Activated naive CD4-positive, alpha-beta T cell treated with anti-CD3 and anti-CD28 coated beads for 36 hours (primary cell): ENCODE measurements around the gene TMEM232. TPM values are rescaled to one million over a fixed set of nuclear protein-coding genes. Genes with fewer than 3 reads are reported as not detected.

Source experiments
- CTCF ChIA-PET: fragments of 350-600 bp; sonication (Branson Sonifier 250); formaldehyde crosslinking; loops from one replicate; lab custom pipeline; 2021; ENCODE audit warnings: antibody characterized with exemption; lab: Charles Lee
- DNase-seq: peaks from one replicate; pipeline ENCODE4 v3.0.0-alpha.2; 2020
- H3K27ac Mint-ChIP-seq: one replicate; pipeline ENCODE4 v1.8.0; 2021; ENCODE audit warnings: mild to moderate bottlenecking, mixed read lengths
- H3K27me3 Mint-ChIP-seq: one replicate; pipeline ENCODE4 v1.8.0; 2021; ENCODE audit warnings: low read depth, mixed read lengths
- H3K36me3 Mint-ChIP-seq: one replicate; pipeline ENCODE4 v1.8.0; 2021; ENCODE audit warnings: low read depth, mixed read lengths
- H3K4me1 Mint-ChIP-seq: one replicate; pipeline ENCODE4 v1.8.0; 2021; ENCODE audit warnings: low read depth, mixed read lengths
- H3K4me3 Mint-ChIP-seq: one replicate; pipeline ENCODE4 v1.8.0; 2021; ENCODE audit warnings: mild to moderate bottlenecking, moderate library complexity, mixed read lengths
- H3K9me3 Mint-ChIP-seq: one replicate; pipeline ENCODE4 v1.8.0; 2021; ENCODE audit warnings: mixed read lengths
- intact Hi-C: fragments of 100-400 bp; cut with micrococcal nuclease; formaldehyde crosslinking; loops from one replicate; pipeline ENCODE4 v1.15.1; 2023
- total RNA-seq, 2 experiments: library from RNA; stranded (reverse); gene quantifications; one replicate each; pipeline ENCODE4 v1.2.3, GENCODE V29; 2021

The TMEM232 gene
- under 1 TPM; 0.31 to 0.86 TPM for total RNA-seq

DNA sequence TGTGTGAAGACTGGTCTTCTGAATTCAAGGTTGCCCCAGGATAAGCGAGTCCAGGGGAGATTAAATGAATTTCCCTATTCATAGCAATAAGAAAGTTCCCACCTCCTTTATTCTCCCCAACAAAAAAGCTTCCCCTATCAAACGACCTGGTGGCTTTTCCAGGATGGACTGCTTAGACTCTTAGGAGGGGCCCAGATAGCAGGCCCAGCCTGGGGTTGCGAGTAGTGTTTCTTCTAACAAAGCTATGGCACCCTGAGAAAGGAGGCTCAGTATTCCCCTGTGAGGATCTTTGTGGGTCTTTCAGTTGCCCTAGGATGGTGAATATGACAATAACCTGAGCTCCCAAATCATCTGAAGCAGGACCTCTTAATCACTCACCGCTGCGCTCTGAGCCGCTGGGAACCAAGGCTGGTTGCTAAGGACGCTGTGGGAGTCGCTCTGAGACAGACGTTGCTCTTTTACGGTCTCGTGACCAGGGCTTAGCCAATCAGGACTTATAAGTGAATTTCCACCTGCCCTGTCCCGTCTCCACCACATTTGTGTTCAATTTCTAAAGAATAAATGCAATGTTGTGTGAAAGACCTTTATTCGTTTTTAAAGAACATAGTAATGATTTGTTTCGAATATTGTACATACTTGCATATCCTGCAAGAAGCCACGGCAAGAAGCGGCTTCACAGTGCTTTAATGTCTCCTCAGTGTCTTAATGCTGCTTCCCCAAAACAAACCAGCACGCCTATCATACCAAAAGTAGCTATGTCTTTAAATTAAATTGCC lies at the start of gene TMEM232:
TMEM232 (minus strand) TSS at position 423 of the 776 bp plus-strand sequence. CDS start 59,319 bp downstream, outside the sequence.
- intact Hi-C loops: loop anchor here (1.0 to 5.0 kb wide), 5 partner anchors 12 to 804 kb away; partner anchors contain the start of genes TSLP and WDR36
- peak within 1 kb of the TSS; percentile 75 for H3K4me3 Mint-ChIP-seq
- no peak within 1 kb of the TSS for H3K27ac Mint-ChIP-seq
- CTCF ChIA-PET: interaction anchor here (1.2 kb wide), 1 partner anchor 11 kb away, joined by 10 read pairs; no protein-coding TSS in a partner anchor
- no peaks in the 10 kb centered on the region for H3K36me3 Mint-ChIP-seq
- H3K4me1 Mint-ChIP-seq: peaks cover 3% of the 10 kb centered on the region
- no peaks in the 10 kb centered on the region for H3K27me3 Mint-ChIP-seq
- no peaks in the 10 kb centered on the region for H3K9me3 Mint-ChIP-seq
- DNase-seq: peak; percentile 90

GRCh38 chr5:110770286-110770685 lies 43.8 kb upstream of the TMEM232 start:
- H3K9me3 Mint-ChIP-seq: no peaks in the 10 kb centered on the region
- no peak overlapping the region for H3K4me3 Mint-ChIP-seq
- CTCF ChIA-PET: no interaction called here
- H3K27me3 Mint-ChIP-seq: peaks cover 9% of the 10 kb centered on the region
- no peaks in the 10 kb centered on the region for H3K36me3 Mint-ChIP-seq
- no peak for DNase-seq
- no peaks in the 10 kb centered on the region for H3K4me1 Mint-ChIP-seq
- intact Hi-C loops: no loop called here
- no peak overlapping the region for H3K27ac Mint-ChIP-seq

GRCh38 chr5:110769000-110769681 lies 42.7 kb upstream of the TMEM232 start:
- Mint-ChIP-seq H3K4me1 (no peaks in the 10 kb centered on the region), H3K27ac (no peak overlapping the region), H3K27me3 (peaks cover 5% of the 10 kb centered on the region), H3K36me3 (no peaks in the 10 kb centered on the region), H3K9me3 (no peaks in the 10 kb centered on the region), H3K4me3 (no peak overlapping the region)
- CTCF ChIA-PET: no interaction called here
- intact Hi-C loops: no loop called here
- no peak for DNase-seq

DNA sequence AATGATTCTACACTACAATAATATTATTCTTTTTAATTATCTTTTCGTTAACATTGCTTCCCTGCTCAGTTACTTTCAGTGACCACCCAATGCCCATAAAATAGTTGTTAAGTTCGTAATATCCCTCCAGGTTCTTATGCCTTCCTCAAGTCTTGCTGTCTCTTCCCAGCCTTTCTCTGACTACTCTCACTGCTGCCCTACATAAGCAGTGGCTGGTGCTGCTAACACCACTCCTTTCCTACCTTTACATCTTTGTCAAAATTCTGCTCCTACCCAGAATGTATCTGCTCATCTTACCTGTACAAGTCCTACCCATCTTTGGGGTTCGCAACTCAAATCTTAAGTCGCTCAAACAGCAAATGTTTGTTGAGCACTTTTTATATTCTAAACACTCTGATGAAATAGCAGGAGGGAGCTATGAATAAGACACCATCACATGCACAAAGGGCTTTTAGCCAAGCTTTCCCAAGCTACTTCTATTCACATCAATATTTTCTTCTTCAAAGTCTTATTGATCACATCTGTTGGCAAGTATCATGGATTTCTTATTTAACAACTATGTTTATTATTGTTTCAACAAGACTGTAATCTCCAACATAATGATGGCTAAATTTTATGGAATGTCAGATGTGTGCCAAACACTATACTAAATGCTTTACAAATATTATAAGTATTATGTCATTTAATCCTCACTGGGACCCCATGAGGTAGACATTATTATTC lies 41.8 kb upstream of the TMEM232 start:
- Mint-ChIP-seq H3K4me3 (no peak overlapping the region), H3K36me3 (no peaks in the 10 kb centered on the region), H3K27me3 (peaks cover 5% of the 10 kb centered on the region), H3K9me3 (no peaks in the 10 kb centered on the region), H3K27ac (no peak overlapping the region), H3K4me1 (no peaks in the 10 kb centered on the region)
- CTCF ChIA-PET: interaction anchor here (0.6 kb wide), 1 partner anchor 81 kb away, joined by 3 read pairs; no protein-coding TSS in a partner anchor
- intact Hi-C loops: no loop called here
- no peak for DNase-seq

- DNase-seq: no peak
- Mint-ChIP-seq H3K27me3 (no peaks in the 10 kb centered on the region), H3K27ac (no peak overlapping the region), H3K4me1 (peaks cover 2% of the 10 kb centered on the region), H3K9me3 (no peaks in the 10 kb centered on the region), H3K4me3 (no peak overlapping the region), H3K36me3 (peaks cover 10% of the 10 kb centered on the region)
- intact Hi-C loops: no loop called here
- CTCF ChIA-PET: interaction anchor here (0.6 kb wide), 1 partner anchor 85 kb away, joined by 3 read pairs; no protein-coding TSS in a partner anchor
Measured at GRCh38 chr5:110760158-110760557, 33.7 kb upstream of the TMEM232 start.

- no peak overlapping the region for H3K4me3 Mint-ChIP-seq
- peaks cover 10% of the 10 kb centered on the region for H3K36me3 Mint-ChIP-seq
- H3K27ac Mint-ChIP-seq: no peak overlapping the region
- peak; percentile 38 for DNase-seq
- intact Hi-C loops: loop anchor here (1.0 to 10.0 kb wide), 10 partner anchors 108 to 1390 kb away; partner anchors contain the start of genes STARD4 and WDR36
- CTCF ChIA-PET: interaction anchor here (1.2 to 1.8 kb wide), 2 partner anchors 18 to 323 kb away, joined by 3 to 4 read pairs; partner anchors contain the start of gene SLC25A46
- no peaks in the 10 kb centered on the region for H3K27me3 Mint-ChIP-seq
- peaks cover 26% of the 10 kb centered on the region for H3K4me1 Mint-ChIP-seq
- H3K9me3 Mint-ChIP-seq: no peaks in the 10 kb centered on the region
Measured at GRCh38 chr5:110757118-110757729, 30.8 kb upstream of the TMEM232 start.

DNA sequence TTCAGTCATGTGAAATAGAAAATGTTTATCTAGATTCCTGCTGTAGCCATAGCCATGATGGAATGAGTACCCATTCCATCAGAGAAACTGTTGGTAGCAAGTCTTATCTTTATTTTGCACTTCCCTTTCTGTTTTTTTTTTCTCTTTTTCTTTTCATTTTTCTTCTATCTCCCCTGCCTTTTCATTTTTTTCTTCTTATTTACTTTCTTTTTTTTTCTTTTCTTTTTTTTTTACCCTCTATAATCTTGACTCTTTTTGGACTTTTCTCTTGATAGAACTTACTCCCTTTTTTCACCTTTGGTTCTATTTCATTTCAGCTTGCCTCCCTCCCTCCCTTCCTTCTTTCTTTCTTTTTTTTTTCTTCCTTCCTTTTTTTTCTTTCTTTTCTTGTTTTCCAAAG lies 27.7 kb upstream of the TMEM232 start:
- peaks cover 40% of the 10 kb centered on the region for H3K4me1 Mint-ChIP-seq
- H3K27me3 Mint-ChIP-seq: no peaks in the 10 kb centered on the region
- intact Hi-C loops: loop anchor here (5.0 to 10.0 kb wide), 6 partner anchors 371 to 1408 kb away; partner anchors contain the start of gene STARD4
- CTCF ChIA-PET: no interaction called here
- H3K27ac Mint-ChIP-seq: peak overlapping the region; percentile 88
- peaks cover 17% of the 10 kb centered on the region for H3K36me3 Mint-ChIP-seq
- no peaks in the 10 kb centered on the region for H3K9me3 Mint-ChIP-seq
- no peak for DNase-seq
- H3K4me3 Mint-ChIP-seq: peak overlapping the region; percentile 14

DNA sequence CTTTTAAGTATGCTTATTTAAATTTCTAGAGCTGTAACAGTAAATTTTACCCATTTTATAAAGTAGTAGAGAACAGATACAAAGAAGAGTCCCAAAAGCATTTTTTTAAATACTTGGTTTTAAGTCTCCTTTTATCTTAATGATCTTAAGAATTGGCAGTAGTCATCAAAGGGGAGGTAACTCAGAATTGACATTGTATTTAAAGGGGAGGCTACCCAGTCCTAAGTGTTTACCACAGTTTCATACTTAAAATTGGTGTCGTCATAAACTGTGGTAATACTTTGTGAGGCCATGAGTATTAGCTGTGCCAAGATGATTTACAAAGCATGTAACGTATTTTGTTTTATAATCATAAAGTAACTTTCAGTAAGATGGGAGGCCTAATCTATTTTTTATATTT lies 27.1 kb upstream of the TMEM232 start:
- no peak for DNase-seq
- Mint-ChIP-seq H3K27me3 (no peaks in the 10 kb centered on the region), H3K27ac (peak overlapping the region; percentile 88), H3K9me3 (no peaks in the 10 kb centered on the region), H3K36me3 (peaks cover 23% of the 10 kb centered on the region), H3K4me3 (no peak overlapping the region), H3K4me1 (peaks cover 45% of the 10 kb centered on the region)
- intact Hi-C loops: loop anchor here (1.0 to 10.0 kb wide), 9 partner anchors 319 to 1409 kb away; partner anchors contain the start of genes NREP and STARD4
- CTCF ChIA-PET: interaction anchor here (0.8 to 1.2 kb wide), 3 partner anchors 17 to 339 kb away, joined by 3 to 6 read pairs (median 3); partner anchors contain the start of gene WDR36

DNA sequence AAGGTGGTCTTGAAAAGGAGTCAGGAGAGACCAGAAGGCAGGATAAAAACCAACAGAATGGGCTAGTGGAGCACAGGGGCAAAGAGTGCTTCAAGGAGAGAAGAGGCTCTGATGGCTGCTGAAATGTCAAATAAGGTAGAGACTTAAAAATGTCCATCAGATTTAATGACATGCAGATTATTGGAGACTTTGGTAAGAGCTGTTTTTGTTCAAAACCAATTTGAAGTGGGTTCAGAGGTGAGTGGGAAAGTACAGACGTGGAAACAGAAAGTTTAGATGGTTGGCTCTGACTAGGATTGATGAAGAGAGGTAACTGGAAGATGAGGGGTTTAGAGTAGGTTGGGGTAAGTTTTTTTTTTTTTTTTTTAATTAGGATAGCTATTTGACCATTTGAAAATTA lies 26.5 kb upstream of the TMEM232 start:
- CTCF ChIA-PET: interaction anchor here (0.8 to 1.2 kb wide), 3 partner anchors 16 to 339 kb away, joined by 3 to 6 read pairs (median 3); partner anchors contain the start of gene WDR36
- H3K36me3 Mint-ChIP-seq: peaks cover 24% of the 10 kb centered on the region
- intact Hi-C loops: loop anchor here (1.0 to 10.0 kb wide), 12 partner anchors 14 to 1409 kb away; partner anchors contain the start of genes NREP, SLC25A46, STARD4 and TMEM232
- H3K27ac Mint-ChIP-seq: peak overlapping the region; percentile 91
- no peaks in the 10 kb centered on the region for H3K9me3 Mint-ChIP-seq
- DNase-seq: peak; percentile 28
- H3K4me3 Mint-ChIP-seq: peak overlapping the region; percentile 19
- no peaks in the 10 kb centered on the region for H3K27me3 Mint-ChIP-seq
- peaks cover 45% of the 10 kb centered on the region for H3K4me1 Mint-ChIP-seq

DNA sequence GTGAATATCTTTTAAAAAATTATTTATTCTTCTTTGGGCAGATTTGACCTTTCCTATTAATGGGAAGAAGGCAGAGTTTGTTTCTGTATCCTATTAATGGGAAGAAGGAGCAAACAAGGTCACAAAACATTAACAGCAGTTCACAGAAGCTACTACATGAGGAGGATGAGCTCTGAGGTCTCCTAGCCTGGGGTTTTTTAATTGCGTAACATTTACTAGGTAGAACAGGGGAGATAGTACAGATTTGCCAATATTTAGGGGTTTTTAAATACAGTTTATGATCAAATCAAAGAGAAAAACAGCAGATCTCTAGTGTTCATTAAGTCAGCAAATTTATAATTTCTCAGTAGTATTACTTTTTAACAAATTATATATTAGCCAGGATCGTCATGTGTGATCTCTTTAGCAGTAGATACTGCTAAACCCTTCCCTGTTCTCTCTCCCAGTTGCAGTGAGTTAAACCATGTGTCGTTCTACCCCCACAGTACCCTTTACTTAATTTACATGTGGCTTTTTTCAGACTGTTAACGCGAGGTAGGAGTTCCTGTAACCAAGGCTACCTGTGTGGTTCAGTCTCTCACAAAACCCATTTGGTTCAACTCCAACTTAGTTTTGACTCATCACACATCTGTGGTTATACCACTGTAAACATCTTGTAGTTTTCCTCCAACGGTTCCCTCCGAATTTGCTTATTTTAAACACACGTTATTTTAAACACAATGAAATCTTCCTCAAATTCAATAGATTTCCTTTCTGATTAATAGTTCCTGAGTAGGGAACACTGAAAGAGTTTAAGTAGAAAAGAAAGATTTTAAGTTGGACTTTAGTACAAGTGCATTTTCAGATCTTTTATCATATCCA lies 25.7 kb upstream of the TMEM232 start:
- Mint-ChIP-seq H3K4me3 (peak overlapping the region; percentile 19), H3K27ac (peak overlapping the region; percentile 91), H3K4me1 (peaks cover 45% of the 10 kb centered on the region)

More for the DNA sequence above, 25.7 kb upstream of the TMEM232 start:
- Mint-ChIP-seq H3K36me3 (peaks cover 25% of the 10 kb centered on the region), H3K27me3 (no peaks in the 10 kb centered on the region), H3K9me3 (no peaks in the 10 kb centered on the region)
- peak; percentile 53 for DNase-seq
- CTCF ChIA-PET: interaction anchor here (1.1 to 1.2 kb wide), 2 partner anchors 183 to 340 kb away, joined by 3 to 6 read pairs; partner anchors contain the start of gene WDR36
- intact Hi-C loops: loop anchor here (1.0 to 10.0 kb wide), 11 partner anchors 13 to 1410 kb away; partner anchors contain the start of genes SLC25A46, STARD4, TMEM232 and WDR36
